H4 (cell line): ENCODE results near the gene BCAS4. TPM values are rescaled to one million over a fixed set of nuclear protein-coding genes. Genes with fewer than 3 reads are reported as not detected.

Source experiments
- DNase-seq: peaks from one replicate; pipeline ENCODE4 v3.0.0-alpha.2; 2015; ENCODE audit warnings: low spot score
- total RNA-seq: library from RNA; depleted of rRNA; stranded (reverse); fragments of >200 nt; shearing (Covaris generic); gene quantifications from 2 replicates; pipeline ENCODE4 v1.2.3, GENCODE V29; 2014

The BCAS4 gene
- total RNA-seq, 1 experiment from 2014 or later: 11.1 TPM

- DNase-seq: no peak
These were observed 27.1 kb downstream of the BCAS4 start for GRCh38 chr20:50821994-50822393.

GRCh38 chr20:50823319-50823718, 28.5 kb downstream of the BCAS4 start:
- DNase-seq: no peak

DNA sequence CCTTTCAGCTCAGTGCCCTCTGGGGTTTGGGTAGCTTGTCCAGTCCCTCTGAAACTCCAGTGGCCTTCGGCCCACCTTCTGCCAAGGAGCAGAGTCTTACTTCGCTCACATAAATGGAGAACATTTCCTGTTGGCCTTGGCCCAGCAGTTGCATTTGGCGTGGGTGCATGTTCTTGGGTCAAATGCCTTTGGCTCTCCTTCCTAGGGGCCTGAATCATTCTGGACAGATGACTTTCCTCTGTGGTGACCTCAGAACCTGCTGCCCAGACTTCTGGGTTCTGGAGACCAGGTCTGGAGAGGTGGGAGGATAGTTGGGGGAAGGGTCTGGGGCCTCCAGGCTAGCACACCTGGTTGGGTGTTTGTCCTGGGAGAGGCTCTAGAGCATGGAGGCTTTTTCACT, 29.3 kb downstream of the BCAS4 start:
- DNase-seq: no peak

DNA sequence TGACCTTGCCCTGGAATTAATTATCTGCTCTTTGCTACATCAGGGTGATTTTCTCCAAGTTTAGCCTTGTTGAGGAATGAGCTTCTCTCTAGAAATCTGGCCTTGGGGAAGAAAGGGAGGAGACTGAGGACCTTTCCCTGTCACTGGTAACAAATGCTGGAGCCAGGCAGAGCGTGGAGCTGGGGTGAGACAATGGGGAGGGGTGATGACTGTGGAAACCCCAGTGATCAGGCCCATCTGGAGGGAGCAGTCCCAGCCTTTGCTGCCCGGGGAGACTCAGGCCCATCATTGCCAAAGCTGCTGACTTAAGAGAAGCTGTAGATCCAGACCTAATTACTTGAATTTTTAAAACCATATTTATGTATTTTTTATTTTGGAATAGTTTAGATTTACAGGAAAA, 31.3 kb downstream of the BCAS4 start:
- no peak for DNase-seq

- no peak for DNase-seq
These were observed 33.7 kb downstream of the BCAS4 start for GRCh38 chr20:50828363-50829136.

DNA sequence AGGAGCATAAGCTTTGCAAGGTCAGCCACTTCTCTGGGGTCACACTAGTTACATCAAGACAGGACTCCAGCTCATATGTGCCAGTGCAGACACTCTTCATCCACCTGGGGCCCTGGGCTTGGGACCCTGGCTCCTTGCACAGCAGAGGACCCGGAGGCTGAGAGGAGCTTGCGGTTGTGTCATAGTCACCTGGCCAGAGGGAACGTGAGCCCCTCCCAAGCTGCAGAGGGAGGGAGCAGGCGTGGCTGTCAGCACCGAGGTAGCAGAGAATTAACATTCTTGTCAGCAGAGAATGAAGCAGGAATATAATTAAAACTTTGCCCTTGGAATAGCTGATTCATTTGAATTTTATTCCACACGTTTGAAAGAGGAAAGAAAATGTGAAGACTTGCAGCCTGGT, 36.8 kb downstream of the BCAS4 start:
- DNase-seq: no peak

DNA sequence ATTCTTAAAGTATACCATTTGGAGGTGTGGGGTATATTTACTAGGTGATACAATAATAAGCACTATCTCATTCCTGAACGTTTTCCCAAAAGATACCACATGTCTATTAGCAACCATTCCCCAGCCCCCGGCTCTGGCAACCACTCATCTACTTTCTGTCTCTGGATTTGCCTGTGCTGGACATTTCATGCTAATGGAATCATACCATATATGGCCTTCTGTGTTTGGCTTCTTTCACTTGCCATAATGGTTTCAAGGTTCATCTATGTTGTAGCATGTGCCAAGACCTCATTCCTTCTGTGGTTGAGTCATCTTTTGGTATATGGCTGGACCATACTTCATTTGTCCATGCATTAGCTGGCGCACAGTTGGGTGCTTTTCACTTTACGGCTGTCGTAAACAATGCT, 39.7 kb downstream of the BCAS4 start:
- DNase-seq: peak; percentile 56

DNA sequence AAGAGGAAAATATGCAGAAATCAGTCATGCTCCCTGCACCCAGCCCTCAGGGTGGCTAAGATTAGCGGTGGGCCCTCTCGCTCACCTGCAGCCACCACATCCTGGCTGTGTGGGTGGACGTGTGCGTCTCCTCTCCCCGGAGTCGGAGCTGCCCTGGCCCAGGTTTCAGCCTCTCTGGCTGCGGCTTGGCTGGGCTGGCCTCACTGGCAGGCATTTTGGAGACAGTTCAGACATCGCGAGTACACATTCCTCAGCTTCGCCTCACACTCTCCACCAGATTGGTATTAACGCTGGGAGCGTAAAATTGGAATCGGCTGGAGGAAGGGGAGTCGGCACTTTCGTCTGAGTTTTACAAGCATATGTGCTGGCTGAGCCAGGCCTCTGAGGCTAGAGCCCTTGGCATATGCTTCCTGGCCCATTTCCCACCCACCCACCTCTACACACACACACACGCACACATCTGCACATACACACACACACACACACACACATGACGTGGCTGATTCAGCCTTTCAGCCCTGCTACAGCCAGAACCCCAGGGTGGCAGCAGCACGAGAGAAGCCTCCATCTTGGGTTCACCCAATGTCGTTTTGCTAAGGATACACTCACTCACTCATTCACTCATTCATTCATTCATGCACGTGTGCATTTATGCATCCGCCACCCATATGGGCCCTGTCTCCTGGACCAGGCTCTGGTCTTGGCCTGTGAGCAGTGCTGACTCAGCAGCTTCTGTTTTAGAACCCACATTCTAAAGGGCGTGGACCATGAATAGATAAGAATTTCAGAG, 42.9 kb downstream of the BCAS4 start:
- peak; percentile 72 for DNase-seq

DNA sequence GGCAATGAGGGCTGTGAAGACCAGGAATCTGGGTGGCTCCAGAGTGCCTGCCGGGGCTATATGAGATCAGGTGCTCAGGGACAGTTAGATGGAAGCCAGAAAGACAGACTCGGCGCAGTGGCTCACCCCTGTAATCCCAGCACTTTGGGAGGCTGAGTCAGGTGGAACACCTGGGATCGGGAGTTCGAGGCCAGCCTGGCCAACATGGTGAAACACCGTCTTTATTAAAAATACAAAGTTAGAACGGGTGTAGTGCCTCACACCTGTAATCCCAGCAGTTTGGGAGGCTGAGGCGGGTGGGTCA, 43.4 kb downstream of the BCAS4 start:
- no peak for DNase-seq

DNA sequence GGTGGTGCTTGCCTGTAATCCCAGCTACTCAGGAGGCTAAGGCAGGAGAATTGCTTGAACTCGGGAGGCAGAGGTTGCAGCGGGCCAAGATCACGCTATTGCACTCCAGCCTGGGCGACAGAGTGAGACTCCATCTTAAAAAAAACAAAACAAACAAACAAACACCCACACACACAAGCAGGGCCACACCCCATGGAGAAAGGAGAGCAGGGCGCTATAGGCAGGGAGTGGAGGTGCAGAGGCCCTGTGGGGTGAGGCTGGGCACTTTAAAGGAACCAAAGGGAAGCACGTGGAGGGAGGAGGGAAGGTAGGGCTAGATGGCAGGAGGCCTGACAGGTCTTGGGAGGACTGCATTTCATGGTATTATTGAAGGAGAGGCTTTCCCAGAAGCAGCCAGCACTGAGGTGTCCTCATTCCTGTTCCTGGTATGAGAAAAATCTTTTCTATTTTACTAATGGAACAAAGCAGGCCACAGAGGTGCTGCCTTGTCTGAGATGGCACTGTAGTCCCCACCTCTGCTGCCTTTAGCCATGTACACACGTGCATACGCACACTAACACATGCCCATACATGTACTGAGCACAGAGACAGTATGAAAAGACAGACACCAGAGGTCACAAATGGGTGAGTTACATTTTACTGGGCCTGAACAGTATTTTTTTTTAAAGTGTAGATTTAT, 44.0 kb downstream of the BCAS4 start:
- DNase-seq: no peak

GRCh38 chr20:50842821-50843220, 48.0 kb downstream of the BCAS4 start:
- no peak for DNase-seq

DNA sequence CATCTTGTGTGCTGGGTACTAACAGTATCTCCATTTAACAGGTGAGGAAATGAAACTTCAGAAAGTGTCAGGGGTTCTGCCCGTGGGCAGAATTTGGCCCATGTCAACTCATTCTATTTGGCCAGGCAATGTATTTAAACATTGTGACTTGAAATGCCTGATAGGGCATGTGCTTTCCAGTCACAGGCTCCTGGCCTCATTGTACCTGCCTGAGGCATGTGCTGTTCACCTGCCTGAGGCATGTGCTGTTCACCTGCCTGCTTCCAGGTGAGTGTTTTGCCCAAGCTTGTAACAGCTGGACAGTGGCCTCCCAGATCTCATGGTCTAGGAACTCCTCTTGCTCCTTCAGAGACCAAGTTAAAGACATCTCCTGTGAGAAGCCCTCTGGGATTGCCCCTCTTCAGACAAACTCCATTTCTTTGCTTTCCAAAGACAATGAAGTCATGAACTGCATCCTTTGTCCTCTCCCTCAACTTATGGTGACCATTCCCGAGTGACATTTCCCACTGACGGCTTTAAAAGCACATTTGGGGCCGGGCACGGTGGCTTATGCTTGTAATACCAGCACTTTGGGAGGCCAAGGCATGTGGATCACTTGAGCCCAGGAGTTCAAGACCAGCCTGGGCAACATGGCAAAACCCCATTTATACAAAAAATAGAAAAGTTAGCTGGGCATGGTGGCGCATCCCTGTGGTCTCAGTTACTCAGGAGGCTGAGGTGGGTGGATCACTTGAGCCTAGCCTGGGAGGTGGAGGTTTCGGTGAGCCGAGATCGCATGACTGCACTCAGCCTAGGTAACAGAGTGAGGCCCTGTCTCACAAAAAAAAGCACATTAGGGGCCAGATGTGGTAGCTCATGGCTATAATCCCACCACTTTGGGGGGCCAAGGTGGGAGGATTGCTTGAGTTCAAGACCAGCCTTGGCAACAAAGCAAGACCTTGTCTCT, 48.7 kb downstream of the BCAS4 start:
- DNase-seq: no peak

DNA sequence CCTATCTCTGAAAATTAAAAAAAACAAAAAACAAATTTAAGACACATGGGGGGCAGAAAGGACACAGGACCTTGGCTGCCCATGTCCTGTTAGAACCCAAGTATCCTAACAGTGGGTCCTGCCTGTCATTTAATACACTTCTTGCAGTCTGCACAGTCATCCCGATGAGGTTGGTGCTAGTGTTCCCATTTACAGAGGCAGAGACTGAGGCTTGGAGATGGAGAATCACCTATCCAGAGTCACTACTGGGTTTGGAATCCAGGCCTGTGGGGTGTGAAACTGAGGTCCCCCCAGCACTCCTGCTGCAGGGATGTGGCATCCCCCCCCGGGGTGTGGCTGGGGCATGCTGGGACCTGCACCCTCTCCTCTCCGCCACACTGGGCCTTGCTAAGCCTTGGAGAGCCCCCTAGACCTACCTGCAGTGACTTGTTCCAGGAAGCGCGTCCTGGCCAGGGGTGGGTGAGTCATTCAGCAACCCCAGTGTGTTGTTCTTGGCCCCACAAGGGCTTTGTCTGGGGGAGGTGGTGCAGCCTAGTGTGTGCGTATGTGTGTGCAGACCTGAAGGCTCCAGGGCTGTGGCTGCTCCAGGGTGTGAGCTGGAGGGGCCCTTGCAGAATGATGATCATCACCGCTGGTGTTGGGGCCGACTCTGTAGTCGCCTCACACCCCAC, 49.7 kb downstream of the BCAS4 start:
- peak; percentile 69 for DNase-seq

DNA sequence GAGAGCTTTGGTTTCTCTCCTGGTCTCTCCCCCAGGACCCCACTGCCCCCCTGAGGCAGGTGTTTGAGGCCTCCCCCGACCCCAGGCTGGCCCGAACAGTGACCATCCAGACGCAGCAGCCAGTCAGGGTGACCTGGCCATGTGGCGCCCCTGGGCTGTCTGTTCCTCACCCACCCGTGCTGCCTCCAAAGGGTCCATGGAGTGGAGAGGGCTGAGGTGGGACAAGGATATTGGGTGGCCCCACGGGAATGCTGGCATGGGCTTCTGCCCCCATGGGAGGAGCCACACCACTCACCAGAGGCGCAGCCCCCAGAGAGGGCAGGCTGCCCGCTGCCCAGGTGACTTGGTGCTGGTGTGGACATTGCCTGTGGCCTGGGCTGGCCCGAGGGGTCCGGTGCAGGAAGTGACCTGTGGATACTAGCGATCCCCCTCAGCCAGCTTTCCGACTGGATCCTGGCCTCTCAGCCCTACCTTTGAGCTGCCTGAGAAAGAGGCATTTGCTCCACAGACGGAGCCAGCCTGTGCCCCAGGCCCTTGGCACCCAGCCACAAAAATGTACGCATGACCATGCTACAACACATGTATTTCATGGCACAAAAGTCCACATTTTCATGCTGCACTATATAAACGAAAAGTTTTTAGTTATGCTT, 50.8 kb downstream of the BCAS4 start:
- DNase-seq: no peak

GRCh38 chr20:50848341-50848808, 53.5 kb downstream of the BCAS4 start:
- no peak for DNase-seq

- no peak for DNase-seq
These were observed 54.2 kb downstream of the BCAS4 start for GRCh38 chr20:50848846-50849673.

DNA sequence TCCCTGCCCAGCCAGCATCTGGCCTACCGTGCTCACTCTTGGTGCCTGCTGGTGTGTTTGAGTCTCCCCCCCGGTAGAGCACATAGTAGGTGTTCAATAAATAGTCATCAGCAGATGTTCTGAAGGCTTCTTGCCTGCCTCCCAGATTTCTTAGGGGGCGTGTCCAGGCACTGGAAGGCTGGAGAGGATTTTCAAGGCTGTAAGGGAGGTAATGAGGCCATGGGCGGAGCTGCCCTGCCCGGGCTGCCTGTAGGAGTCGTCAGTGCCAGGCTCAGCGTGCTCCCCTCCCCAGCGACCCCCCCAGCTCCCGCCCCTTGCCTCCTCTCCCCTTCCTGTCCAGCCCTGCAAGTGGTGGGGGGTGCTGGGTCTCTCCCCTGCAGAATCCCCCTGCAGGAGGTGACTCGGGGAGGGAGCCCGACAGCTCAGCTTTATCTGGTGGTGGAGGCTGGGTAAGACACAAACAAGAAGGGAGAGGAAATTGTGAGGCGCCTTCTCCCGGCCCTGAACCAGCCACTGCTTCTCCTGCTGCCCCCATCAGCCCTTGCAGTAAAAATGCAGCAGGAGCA, 55.9 kb downstream of the BCAS4 start:
- DNase-seq: no peak

GRCh38 chr20:50852085-50852484, 57.2 kb downstream of the BCAS4 start:
- no peak for DNase-seq
